Gastrocnemius medialis (tissue), 4 donors: Measurements from ENCODE around the gene ZNF784. TPM values are rescaled to one million over a fixed set of nuclear protein-coding genes. Genes with fewer than 3 reads are reported as not detected.
A peak's percentile ranks its signal among the peaks of the same experiment; 100 is the strongest.

ENCODE experiments used
- ATAC-seq, 2 donors: fragments of 150-250 bp; one replicate each; pipeline ENCODE4 v1.9.1; 2016
- DNase-seq, 2 donors: peaks; one replicate each; pipeline ENCODE4 v3.0.0-alpha.2; 2019
- H3K27ac ChIP-seq, 4 donors: fragments of 200-600 bp; sonication (generic); 1 replicate in 1 of 4; 2 replicates in 3 of 4; pipeline ENCODE4 v1.5.1; 2016 to 2018; ENCODE audit warnings: mild to moderate bottlenecking in 2 of 4, moderate library complexity in 1 of 4
- H3K27me3 ChIP-seq, 3 donors: fragments of 200-600 bp; sonication (generic) in 2 of 3; 1 replicate in 1 of 3; 2 replicates in 2 of 3; pipeline versions ENCODE4 v1.5.1 to v1.6.0; 2016 to 2019; ENCODE audit warnings: mild to moderate bottlenecking in 1 of 3, moderate library complexity in 1 of 3
- H3K36me3 ChIP-seq, 2 donors: fragments of 200-600 bp; sonication (generic) in 1 of 2; one replicate each; pipeline ENCODE4 v1.5.1; 2017 to 2018
- H3K4me1 ChIP-seq, 2 donors: fragments of 200-600 bp; sonication (generic) in 1 of 2; one replicate each; pipeline ENCODE4 v1.5.1; 2016 to 2017; ENCODE audit warnings: mild to moderate bottlenecking in 2 of 2
- H3K4me3 ChIP-seq, 4 donors: fragments of 200-600 bp; sonication (generic) in 3 of 4; 1 replicate in 1 of 4; 2 replicates in 3 of 4; pipeline ENCODE4 v1.5.1; 2016 to 2019; ENCODE audit warnings: mild to moderate bottlenecking in 2 of 4
- H3K9me3 ChIP-seq, 3 donors: fragments of 200-600 bp; sonication (generic) in 2 of 3; 1 replicate in 1 of 3; 2 replicates in 2 of 3; pipeline ENCODE4 v1.5.1; 2016 to 2019
- POLR2A ChIP-seq, 2 donors: fragments of 450-650 bp; IDR thresholded peaks; one replicate each; pipeline ENCODE4 v1.6.1; 2017; ENCODE audit warnings: antibody characterized with exemption in 2 of 2, mild to moderate bottlenecking in 2 of 2, moderate library complexity in 2 of 2
- in situ Hi-C, 4 donors: fragments of 200-750 bp; cut with MboI; loops; one replicate each; pipeline versions ENCODE4 v1.15.0 to v1.8.0; 2017; ENCODE audit warnings: low sequenced_read_pairs in 4 of 4
- intact Hi-C: fragments of 100-400 bp; cut with DNase I; formaldehyde crosslinking; loops from one replicate; pipeline ENCODE4 v1.15.1; 2023; ENCODE audit warnings: low total_unique reads
- total RNA-seq, 4 donors: library from RNA; depleted of rRNA; stranded (reverse); fragments of >200 nt; gene quantifications; one replicate each; pipeline versions ENCODE4 v1.1.0 to v1.2.3, GENCODE V29; 2016
- TF ChIP-seq, protein P1 (sequence below), 5 experiments: fragments of 450-650 bp in 3 of 5; fragments of 200-600 bp in 2 of 5; sonication (generic) in 2 of 5; IDR thresholded peaks in 4 of 5; conservative IDR thresholded peaks in 1 of 5; 1 replicate in 4 of 5; 2 replicates in 1 of 5; pipeline ENCODE4 v1.5.1; 2016 to 2019; ENCODE audit warnings: antibody characterized with exemption in 5 of 5, mild to moderate bottlenecking in 3 of 5, moderate library complexity in 3 of 5

Gene ZNF784, protein sequence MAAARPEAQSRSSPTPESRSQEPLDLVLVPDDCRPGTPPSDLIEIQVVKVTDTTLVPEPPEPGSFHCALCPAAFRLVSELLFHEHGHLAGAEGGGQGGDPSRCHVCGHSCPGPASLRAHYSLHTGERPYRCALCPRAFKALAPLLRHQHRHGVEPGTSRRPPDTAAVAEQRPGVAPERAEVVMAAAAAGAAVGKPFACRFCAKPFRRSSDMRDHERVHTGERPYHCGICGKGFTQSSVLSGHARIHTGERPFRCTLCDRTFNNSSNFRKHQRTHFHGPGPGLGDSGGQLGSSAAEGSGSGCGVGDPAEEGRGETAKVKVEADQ
- 1 to 10 TPM; 6.0 to 10.0 (median 8.2) TPM for total RNA-seq

DNA sequence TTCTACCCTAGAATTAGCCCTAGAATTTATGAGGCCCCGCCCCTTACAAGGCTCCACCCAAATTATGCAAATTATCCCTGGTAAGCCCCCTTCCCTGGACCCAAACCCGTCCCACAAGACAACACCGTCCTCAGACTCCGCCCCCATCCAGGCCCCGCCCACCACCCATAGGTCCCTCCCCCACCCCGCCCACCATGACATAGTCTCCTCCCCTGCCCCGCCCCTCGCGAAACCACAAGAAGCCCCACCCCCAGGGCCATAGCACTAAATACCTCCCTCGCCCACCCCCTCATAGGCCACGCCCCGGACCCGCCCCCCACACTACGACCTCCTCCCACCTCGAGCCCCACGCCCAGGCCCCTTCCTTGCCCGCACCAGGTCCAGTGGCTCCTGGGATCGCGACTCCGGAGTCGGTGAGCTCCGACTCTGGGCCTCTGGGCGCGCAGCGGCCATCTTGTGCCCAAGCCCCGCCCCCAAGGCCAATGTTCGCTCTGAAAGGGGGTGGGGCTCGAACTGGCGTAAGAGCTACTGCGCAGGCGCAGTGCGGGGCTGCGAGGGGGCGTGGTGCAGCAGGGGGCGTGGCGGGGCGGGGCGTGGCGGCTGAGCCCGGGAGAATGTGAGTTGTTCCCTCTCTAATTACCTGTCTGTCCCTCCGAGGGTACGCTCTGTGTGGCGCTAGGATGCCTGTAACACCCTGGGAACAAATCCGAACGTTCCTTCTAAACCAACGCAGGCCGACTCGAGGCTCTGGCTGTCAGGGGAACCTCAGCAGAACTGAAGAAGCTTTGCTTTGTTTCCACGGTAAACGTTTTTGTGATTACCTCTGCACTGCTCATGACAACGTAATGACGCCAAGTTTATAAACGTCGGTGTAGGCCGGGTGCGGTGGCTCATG, at the start of gene ZNF784:
Gene ZNF784 (minus strand): TSS at position 458 of the 895 bp plus-strand sequence. CDS start 5 bp downstream, at position 453.
- in situ Hi-C loops: loop anchor here in 3 of 4 donors (5.0 to 25.0 kb wide), 2 partner anchors 107 to 487 kb away; partner anchors contain the start of gene TNNT1 (in 1 of the 3)

GRCh38 chr19:55673889-55674288, 49.5 kb upstream of the ZNF784 start:
- H3K9me3 ChIP-seq: no peaks in the 10 kb centered on the region
- H3K4me1 ChIP-seq: peaks cover 27 to 38% of the 10 kb centered on the region in 2 donors
- H3K36me3 ChIP-seq: peaks cover 0 to 33% of the 10 kb centered on the region in 2 donors
- in situ Hi-C loops (no loop called here), intact Hi-C loops (loop anchor here (2.0 kb wide), 1 partner anchor 447 kb away; the partner anchor contains the start of gene ZNF787)
- no peak overlapping the region for H3K4me3 ChIP-seq
- peak overlapping the region in 1 of 4 donors; percentile 89 for H3K27ac ChIP-seq
- ATAC-seq: no peak
- no peaks in the 10 kb centered on the region for H3K27me3 ChIP-seq
- DNase-seq: no peak
- TF ChIP-seq, protein P1, sequence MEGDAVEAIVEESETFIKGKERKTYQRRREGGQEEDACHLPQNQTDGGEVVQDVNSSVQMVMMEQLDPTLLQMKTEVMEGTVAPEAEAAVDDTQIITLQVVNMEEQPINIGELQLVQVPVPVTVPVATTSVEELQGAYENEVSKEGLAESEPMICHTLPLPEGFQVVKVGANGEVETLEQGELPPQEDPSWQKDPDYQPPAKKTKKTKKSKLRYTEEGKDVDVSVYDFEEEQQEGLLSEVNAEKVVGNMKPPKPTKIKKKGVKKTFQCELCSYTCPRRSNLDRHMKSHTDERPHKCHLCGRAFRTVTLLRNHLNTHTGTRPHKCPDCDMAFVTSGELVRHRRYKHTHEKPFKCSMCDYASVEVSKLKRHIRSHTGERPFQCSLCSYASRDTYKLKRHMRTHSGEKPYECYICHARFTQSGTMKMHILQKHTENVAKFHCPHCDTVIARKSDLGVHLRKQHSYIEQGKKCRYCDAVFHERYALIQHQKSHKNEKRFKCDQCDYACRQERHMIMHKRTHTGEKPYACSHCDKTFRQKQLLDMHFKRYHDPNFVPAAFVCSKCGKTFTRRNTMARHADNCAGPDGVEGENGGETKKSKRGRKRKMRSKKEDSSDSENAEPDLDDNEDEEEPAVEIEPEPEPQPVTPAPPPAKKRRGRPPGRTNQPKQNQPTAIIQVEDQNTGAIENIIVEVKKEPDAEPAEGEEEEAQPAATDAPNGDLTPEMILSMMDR (IDR thresholded peaks at IDR 0.05 in 4 of 5, conservative IDR thresholded peaks at IDR 0.05 in 1 of 5): no peak
- no peak for TF ChIP-seq POLR2A (IDR thresholded peaks at IDR 0.05)

More for the DNA sequence above, at the start of gene ZNF784:
- peak; percentile 89 to 91 for DNase-seq
- no peaks in the 10 kb centered on the region for H3K27me3 ChIP-seq
- TF ChIP-seq POLR2A (IDR thresholded peaks at IDR 0.05): peak; percentile 38 to 49
- TF ChIP-seq, protein P1 (IDR thresholded peaks at IDR 0.05 in 4 of 5, conservative IDR thresholded peaks at IDR 0.05 in 1 of 5): no peak
- H3K4me1 ChIP-seq: peaks cover 30 to 37% of the 10 kb centered on the region in 2 donors
- H3K9me3 ChIP-seq: no peaks in the 10 kb centered on the region
- intact Hi-C loops: loop anchor here (1.0 to 5.0 kb wide), 4 partner anchors 19 to 217 kb away; partner anchors contain the start of genes U2AF2, UBE2S, ZNF524 and ZNF865
- peak; percentile 76 to 83 for ATAC-seq
- H3K27ac ChIP-seq: peak within 1 kb of the TSS; percentile 97 to 99 (median 98)
- peak within 1 kb of the TSS; percentile 71 to 77 (median 74) for H3K4me3 ChIP-seq
- H3K36me3 ChIP-seq: peaks cover 0 to 7% of the 10 kb centered on the region in 2 donors

DNA sequence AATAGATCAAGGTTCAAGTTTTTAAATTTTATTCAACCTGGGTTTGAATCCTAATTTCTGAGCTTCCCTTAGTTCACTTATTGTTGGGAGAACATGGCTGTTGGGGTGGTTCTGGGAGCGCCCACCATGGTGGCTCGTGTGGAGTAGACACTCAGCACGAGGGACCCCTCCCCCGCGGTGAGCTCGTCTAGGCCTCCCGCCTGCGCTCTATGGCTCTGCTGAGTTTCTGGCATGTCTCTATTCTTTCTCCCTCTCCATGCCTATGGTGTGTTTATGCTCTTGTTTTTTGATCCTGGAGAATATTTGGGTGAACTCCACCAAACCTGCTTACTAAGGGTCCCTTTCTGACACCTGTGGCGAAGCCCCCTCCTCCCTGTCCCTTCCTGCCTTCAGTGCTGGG, 49.1 kb upstream of the ZNF784 start:
- ATAC-seq: no peak

GRCh38 chr19:55672418-55672817, 48.1 kb upstream of the ZNF784 start:
- H3K4me1 ChIP-seq: peaks cover 22 to 26% of the 10 kb centered on the region in 2 donors
- DNase-seq: no peak
- TF ChIP-seq POLR2A (IDR thresholded peaks at IDR 0.05): no peak
- TF ChIP-seq, protein P1 (IDR thresholded peaks at IDR 0.05 in 4 of 5, conservative IDR thresholded peaks at IDR 0.05 in 1 of 5): no peak
- no peak for ATAC-seq
- H3K27ac ChIP-seq: no peak overlapping the region
- intact Hi-C loops (no loop called here), in situ Hi-C loops (no loop called here)
- H3K4me3 ChIP-seq: no peak overlapping the region
- peaks cover 0 to 39% of the 10 kb centered on the region in 2 donors for H3K36me3 ChIP-seq
- no peaks in the 10 kb centered on the region for H3K9me3 ChIP-seq
- H3K27me3 ChIP-seq: no peaks in the 10 kb centered on the region

More for the DNA sequence above, 49.1 kb upstream of the ZNF784 start:
- intact Hi-C loops: no loop called here
- H3K4me1 ChIP-seq: peaks cover 27 to 36% of the 10 kb centered on the region in 2 donors
- TF ChIP-seq, protein P1 (IDR thresholded peaks at IDR 0.05 in 4 of 5, conservative IDR thresholded peaks at IDR 0.05 in 1 of 5): no peak
- no peak for TF ChIP-seq POLR2A (IDR thresholded peaks at IDR 0.05)
- no peak for DNase-seq
- H3K4me3 ChIP-seq: no peak overlapping the region
- peaks cover 0 to 33% of the 10 kb centered on the region in 2 donors for H3K36me3 ChIP-seq
- H3K9me3 ChIP-seq: no peaks in the 10 kb centered on the region
- H3K27me3 ChIP-seq: no peaks in the 10 kb centered on the region
- H3K27ac ChIP-seq: no peak overlapping the region
- in situ Hi-C loops: no loop called here
